Measurements from ENCODE around the gene EPB41.
A peak's percentile ranks its signal among the peaks of the same experiment; 100 is the strongest.
"Not testable (repeated sequence)": the region's sequence is repeated elsewhere in the genome, so short reads cannot be mapped to it uniquely, and the experiment has no call there.

EPB41 gene

DNA sequence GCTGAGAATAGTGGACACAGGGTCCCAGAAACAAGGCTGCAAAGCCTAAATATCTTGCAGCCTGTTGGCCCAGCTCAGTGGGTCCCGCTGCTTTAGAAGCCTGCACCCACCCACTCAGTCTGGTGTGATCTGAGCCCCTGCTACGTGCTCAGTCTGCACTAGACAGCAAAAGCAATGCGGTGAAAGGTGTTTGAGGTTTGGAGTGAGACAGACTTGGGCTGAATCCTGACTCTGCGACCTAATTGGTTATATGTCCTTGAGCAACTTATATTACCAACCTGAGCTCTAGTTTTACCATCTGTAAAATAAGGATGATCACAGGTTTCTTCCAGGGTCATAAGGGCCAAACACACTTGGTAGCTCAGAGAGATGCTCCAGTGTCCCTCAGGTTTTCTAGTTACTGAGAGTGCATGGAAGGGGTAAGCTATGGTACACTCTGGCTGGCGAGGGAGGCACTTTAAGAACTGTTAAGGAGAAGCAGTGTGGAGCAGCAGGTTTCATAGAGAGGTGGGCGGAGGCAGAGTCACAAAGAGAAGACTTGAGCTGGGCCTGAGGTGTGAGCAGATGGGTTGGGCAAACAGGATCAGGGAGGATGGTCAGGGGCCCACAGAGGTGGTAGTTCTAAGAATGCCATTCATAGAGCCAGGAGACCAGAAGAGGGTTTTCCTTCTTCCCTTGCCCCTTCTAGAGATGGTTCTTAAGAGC is 199.2 kb downstream of the EPB41 start:
- FAIRE-seq: no peak

DNA sequence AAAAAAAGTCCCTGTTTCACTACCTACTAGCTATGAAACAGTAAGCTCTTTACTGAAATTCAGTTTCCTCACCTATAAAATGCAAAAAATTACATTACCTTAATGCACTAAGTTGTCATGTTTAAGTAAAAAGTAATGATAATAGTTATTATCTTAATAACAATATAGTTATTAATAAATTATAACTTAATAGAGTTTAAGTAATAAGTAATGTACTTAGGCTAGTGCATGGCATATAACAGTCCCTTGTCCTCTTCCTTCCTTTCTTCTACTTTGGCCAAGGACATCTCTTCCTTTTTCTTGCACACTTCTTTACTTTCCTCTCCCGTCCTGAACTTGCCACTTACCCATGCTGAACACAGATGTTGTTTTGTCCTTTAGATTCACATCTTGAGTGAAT is 200.3 kb downstream of the EPB41 start:
- peak; percentile 37 for FAIRE-seq

GRCh38 chr1:29117381-29117780 is 203.0 kb downstream of the EPB41 start:
- peak; percentile 76 for FAIRE-seq

DNA sequence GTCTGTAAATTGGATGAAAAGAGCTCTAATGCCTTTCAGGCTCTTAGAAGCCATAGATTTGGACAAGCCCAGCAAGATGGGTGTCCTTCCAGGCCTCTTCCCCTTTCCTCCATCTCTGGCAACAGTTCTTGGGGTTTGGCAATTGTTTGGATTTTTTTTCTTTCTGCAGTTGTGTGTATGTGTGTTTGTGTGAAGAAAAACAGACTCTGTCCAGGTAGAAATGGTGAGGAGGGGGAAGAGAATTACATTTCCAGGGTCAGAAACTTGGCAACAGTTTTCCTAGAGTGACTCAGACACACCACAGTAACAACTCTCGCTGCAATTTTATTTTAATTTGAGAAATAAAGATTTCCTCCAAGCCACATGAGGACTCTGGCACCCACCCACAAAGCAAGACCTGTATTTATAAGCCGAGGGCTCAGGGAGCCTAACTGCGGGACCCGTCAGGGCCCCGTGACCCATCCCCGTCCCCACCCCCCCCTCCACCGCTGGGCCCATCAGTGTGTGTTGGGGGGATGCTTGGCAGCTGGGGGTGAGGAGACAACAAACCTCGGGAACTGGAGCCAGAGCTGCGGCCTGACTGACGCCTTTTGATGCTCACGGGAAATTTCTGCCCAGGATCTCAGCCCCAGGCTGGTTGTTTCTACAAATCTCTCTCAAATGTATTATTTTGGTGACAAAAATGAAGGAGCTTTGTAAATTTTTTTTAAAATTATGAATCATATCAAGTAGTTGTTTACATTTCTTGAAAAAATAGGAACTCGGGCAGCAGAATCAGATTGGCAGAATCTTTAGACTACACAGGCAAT is 205.0 kb downstream of the EPB41 start:
- no peak for FAIRE-seq

DNA sequence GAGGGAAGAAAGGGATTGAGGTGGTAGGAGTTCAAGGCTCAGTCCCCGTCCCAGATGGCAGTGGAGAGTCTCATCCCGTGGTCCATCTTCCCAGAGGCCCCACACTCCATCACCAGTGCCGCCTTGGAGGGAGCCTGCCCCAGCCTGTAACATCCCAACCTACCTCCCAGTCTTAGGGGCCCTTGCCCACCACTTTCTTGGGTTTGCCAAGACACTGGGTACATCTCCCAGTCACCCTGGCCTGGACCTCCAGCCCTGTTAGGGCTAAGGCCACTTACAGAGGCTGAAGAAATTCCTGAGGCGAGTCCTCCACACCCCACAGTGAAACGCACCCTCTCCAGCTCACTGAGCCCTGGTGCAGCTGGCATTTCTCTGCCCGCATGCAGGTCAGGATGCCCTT is 206.0 kb downstream of the EPB41 start:
- no peak for FAIRE-seq

GRCh38 chr1:29120947-29121485 is 206.6 kb downstream of the EPB41 start:
- FAIRE-seq: no peak

DNA sequence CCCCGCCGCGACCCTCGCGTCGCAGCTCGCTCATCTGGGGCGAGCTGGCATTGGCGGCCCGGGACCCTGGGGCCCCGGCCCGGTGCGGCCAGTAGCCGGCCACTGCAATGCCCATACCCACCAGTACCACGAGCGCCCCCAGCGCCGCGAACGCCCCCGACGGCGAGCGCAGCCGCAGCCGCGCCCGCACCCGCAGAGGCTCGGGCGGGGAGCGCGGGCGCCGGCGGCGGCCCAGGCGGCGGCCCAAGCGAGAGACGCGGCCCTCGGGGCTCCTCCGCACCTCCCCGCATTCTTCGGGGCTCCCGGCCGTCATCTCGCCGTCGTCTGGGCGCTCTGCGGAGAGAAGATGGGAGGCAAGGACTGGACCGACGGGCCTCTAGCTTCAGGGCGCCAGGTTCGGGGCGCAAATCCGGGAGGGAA is 207.2 kb downstream of the EPB41 start:
- FAIRE-seq: no peak

- FAIRE-seq: no peak
Measured at GRCh38 chr1:29121936-29122681, 207.7 kb downstream of the EPB41 start.

GRCh38 chr1:29122682-29123052 is 208.3 kb downstream of the EPB41 start:
- FAIRE-seq: no peak

- no peak for FAIRE-seq
Measured at GRCh38 chr1:29123053-29123886, 208.9 kb downstream of the EPB41 start.

- FAIRE-seq: no peak
Measured at GRCh38 chr1:29123887-29124365, 209.6 kb downstream of the EPB41 start, which contains the start of gene TMEM200B. Gene TMEM200B (minus strand): TSS chr1:29123903. CDS start chr1:29121828, 2,075 bp downstream.

DNA sequence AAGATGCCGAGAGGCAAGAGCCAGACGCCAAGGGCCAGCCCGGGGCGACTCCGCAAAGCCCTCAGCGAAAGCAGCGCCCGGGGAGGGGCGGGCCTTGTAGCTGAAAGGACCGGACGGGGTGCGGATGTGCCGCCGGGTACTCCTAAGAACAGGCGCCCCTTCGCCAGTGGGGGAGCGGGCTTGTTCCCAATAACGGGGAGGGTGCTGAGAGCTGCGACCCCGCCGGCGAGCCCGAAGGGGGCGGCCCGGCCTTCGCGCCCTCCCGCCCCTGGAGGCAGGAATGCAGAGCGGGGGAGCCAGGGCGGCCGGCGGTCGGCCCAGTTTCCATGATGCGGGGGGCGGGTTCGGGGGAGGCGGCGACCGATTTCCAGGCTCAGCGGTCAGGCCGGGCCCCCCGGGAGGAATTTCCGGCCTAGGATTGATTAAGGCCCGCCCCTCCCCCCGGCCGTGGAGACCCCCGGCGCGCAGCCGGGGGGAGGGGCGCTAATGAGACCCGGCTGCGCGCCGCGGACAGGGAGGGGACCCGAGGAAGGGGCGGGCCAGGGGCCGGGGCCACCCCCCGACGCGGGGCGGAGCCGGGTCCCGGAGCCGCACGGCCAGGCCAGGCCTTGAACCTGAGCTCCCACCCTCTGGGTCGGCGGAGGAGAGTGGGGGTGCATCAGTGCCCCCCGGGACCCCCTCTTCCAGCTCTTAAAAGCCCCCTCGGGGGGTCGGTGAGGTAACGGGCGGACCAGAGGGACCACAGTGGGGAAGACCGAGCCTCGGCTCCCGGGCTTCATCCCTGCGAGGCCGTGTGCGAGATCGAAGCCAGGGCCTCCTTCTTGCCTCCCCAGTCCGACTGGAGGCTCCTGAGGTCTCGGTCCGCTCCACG is 210.2 kb downstream of the EPB41 start:
- FAIRE-seq: no peak

GRCh38 chr1:29125237-29125641 is 210.9 kb downstream of the EPB41 start:
- no peak for FAIRE-seq

DNA sequence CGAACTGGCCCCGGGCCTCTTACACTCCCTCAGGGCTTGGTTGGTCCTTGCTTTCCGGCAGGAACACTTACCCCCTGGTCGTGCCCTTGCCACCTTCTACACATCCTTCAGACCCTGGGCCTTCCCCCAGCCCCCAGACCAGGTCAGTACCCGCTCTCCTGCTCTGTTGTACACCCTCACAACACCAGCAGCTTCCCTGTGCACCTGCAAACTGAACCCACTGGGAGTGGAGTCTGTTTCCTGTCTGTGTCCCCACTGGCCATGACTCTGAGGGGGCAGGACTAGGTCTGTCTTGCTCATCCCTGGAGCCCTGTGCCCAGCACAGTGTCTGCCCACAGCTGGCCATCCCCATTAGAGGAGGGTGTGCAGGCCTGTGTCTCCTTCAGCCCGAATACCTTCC is 211.4 kb downstream of the EPB41 start:
- no peak for FAIRE-seq

DNA sequence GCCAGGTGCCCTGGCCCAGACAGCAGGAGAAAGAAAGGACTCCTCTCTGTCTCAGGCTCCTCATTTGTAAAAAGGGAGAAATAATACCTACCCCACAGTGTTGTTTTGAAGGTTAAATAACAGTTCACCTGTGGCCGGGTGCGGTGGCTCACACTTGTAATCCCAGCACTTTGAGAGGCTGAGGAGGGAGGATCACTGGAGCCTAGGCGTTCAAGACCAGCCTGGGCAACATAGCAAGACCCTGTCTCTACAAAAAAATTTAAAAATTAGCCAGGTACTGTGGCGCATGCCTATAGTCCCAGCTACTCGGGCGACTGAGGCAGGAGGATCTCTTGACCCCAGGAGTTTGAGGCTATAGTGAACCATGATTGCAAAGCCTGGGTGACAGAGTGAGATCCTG is 211.8 kb downstream of the EPB41 start:
- FAIRE-seq: no peak

GRCh38 chr1:29128739-29129138 is 214.4 kb downstream of the EPB41 start:
- FAIRE-seq: no peak

GRCh38 chr1:29129916-29130315 is 215.5 kb downstream of the EPB41 start:
- FAIRE-seq: no peak

- not testable (repeated sequence) for FAIRE-seq
Measured at GRCh38 chr1:29131056-29131455, 216.7 kb downstream of the EPB41 start.

DNA sequence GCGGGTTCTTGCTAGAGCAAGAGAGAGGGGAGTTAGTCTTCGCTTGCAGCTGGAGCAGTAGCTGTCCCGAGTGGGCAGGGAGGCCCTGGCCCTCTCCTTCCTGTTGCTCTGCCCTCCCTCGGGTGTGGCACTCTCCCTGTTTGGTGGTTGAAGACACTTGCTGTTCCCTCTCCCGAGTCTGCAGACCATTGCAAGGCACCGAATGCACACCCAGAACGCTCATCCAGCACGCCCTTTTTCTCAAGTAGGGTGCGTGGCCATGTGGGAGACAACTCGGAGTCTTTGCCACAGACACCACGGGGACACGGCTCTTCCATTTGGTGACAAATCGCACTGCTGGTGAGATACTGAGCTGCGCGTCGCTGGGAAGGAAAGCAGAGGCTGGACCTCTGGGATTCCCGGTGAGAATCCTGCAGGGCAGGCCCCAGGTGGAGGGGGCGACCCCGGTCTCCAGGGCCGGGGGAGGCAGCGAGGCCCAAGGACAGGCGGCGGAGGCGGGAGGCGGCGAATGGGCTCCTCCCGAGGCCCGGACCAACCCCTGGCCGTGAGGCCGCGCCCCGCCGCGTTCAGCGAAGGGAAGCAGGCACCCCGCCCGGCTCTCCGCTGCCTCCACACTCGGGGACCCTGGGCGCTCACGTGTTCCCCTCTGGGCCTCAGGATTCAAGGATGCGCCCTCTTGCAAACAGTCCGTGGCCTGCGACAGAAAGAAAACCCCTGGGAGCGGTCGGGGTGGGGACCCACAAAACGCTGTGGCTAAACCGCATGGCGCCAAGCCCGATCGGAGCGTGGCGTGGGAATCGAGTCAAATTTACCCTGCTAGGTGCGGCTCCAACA is 219.7 kb downstream of the EPB41 start:
- FAIRE-seq: no peak

GRCh38 chr1:29134695-29135028 is 220.3 kb downstream of the EPB41 start:
- no peak for FAIRE-seq
